ACC112 (cell line): ENCODE measurements around the gene MDN1.

Experiments used
- H2AFZ ChIP-seq: fragments of 200-600 bp; sonication (generic); one replicate; pipeline ENCODE4 v1.6.0; 2017; ENCODE audit warnings: antibody characterized with exemption, low read length; ENCODE audit not compliant: unreplicated experiment
- H3K27ac ChIP-seq: fragments of 200-600 bp; sonication (generic); 2 replicates; pipeline ENCODE4 v1.5.1; 2014; ENCODE audit warnings: low read depth, mild to moderate bottlenecking, antibody characterized with exemption, low read length, moderate library complexity
- H3K27me3 ChIP-seq: fragments of 200-600 bp; sonication (generic); 2 replicates; pipeline ENCODE4 v1.6.1; 2014; ENCODE audit warnings: mild to moderate bottlenecking, antibody characterized with exemption, low read length, moderate library complexity, mixed read lengths; ENCODE audit not compliant: insufficient read depth
- H3K36me3 ChIP-seq: fragments of 200-600 bp; sonication (generic); 2 replicates; pipeline ENCODE4 v1.6.1; 2016; ENCODE audit warnings: mild to moderate bottlenecking, antibody characterized with exemption, low read length, moderate library complexity, mixed read lengths; ENCODE audit not compliant: insufficient read depth
- H3K4me1 ChIP-seq: fragments of 200-600 bp; sonication (generic); one replicate; pipeline ENCODE4 v1.6.1; 2016; ENCODE audit warnings: low read length, mixed read lengths; ENCODE audit not compliant: insufficient read depth, unreplicated experiment, control insufficient read depth
- H3K4me3 ChIP-seq: fragments of 200-600 bp; sonication (generic); 2 replicates; pipeline ENCODE4 v1.5.1; 2014; ENCODE audit warnings: mild to moderate bottlenecking, low read depth, low read length
- H3K79me2 ChIP-seq: fragments of 200-600 bp; sonication (generic); one replicate; pipeline ENCODE4 v1.6.0; 2016; ENCODE audit warnings: low read length; ENCODE audit not compliant: control insufficient read depth, unreplicated experiment, insufficient read depth

Gene MDN1

GRCh38 chr6:89807581-89807980 lies 12.0 kb downstream of the MDN1 start:
- Histone ChIP-seq H3K36me3 (no peaks in the 10 kb centered on the region), H3K79me2 (peaks cover 43% of the 10 kb centered on the region), H3K4me3 (no peak overlapping the region), H3K27ac (no peak overlapping the region), H3K27me3 (no peaks in the 10 kb centered on the region), H2AFZ (no peak overlapping the region), H3K4me1 (no peaks in the 10 kb centered on the region)

- no peak overlapping the region for H3K27ac ChIP-seq
- no peak overlapping the region for H3K4me3 ChIP-seq
- no peak overlapping the region for H2AFZ ChIP-seq
- peaks cover 33% of the 10 kb centered on the region for H3K79me2 ChIP-seq
- H3K4me1 ChIP-seq, result no peaks in the 10 kb centered on the region
- H3K36me3 ChIP-seq, result no peaks in the 10 kb centered on the region
- H3K27me3 ChIP-seq, result no peaks in the 10 kb centered on the region
Measured at GRCh38 chr6:89805814-89806371, 13.7 kb downstream of the MDN1 start.

DNA sequence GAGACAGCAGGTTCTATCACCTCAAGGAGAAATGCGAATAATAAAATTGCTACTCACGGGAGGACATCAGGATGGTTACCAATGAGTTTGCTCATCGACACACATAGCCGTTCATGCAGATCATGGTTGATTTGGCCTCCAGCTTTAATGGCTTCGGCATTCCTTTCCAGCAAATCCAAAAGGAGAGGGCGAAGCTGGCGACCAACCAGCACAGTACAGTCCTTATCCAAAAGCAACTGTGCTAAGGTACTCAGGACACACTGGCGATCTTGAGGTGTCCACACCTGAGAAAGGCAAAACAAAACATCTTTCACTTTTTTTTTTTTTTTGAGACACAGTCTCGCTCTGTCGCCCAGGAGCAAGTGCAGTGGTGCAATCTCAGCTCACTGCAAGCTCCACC lies 16.3 kb downstream of the MDN1 start:
- H3K27ac ChIP-seq, result no peak overlapping the region
- H3K79me2 ChIP-seq, result peaks cover 26% of the 10 kb centered on the region
- H3K36me3 ChIP-seq, result peaks cover 5% of the 10 kb centered on the region; the same call in 1 of the 2 replicates
- no peaks in the 10 kb centered on the region for H3K4me1 ChIP-seq
- H3K4me3 ChIP-seq, result no peak overlapping the region
- no peak overlapping the region for H2AFZ ChIP-seq
- no peaks in the 10 kb centered on the region for H3K27me3 ChIP-seq

- peaks cover 5% of the 10 kb centered on the region; the same call in 1 of the 2 replicates for H3K36me3 ChIP-seq
- H3K79me2 ChIP-seq, result peaks cover 12% of the 10 kb centered on the region
- peaks cover 3% of the 10 kb centered on the region for H3K4me1 ChIP-seq
- no peaks in the 10 kb centered on the region for H3K27me3 ChIP-seq
- no peak overlapping the region for H3K4me3 ChIP-seq
- no peak overlapping the region for H2AFZ ChIP-seq
- H3K27ac ChIP-seq, result no peak overlapping the region
Measured at GRCh38 chr6:89799756-89800155, 19.8 kb downstream of the MDN1 start.

- H2AFZ ChIP-seq, result no peak overlapping the region
- no peak overlapping the region for H3K4me3 ChIP-seq
- H3K27ac ChIP-seq, result no peak overlapping the region
- H3K79me2 ChIP-seq, result peaks cover 7% of the 10 kb centered on the region
- peaks cover 3% of the 10 kb centered on the region for H3K4me1 ChIP-seq
- no peaks in the 10 kb centered on the region for H3K27me3 ChIP-seq
- peaks cover 5% of the 10 kb centered on the region; the same call in 1 of the 2 replicates for H3K36me3 ChIP-seq
Measured at GRCh38 chr6:89799096-89799495, 20.5 kb downstream of the MDN1 start.

DNA sequence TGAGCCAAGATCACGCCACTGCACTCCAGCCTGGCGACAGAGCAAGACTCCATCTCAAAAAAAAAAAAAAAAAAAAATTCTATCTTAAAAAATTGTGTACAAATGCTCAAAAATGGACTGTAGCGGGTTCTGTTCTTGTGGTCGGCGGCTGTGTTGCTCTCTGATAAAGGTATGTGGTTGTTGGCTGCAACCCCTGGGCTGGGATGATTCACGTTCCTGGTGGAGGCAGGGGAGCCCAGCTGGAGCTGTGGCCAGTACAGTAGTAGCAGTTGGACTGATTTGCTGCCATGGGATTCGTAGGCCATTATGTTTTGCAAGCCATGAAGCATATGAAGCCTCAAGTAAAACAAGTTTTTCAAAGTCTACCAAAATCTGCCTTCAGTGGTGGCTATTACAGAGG lies 22.3 kb downstream of the MDN1 start:
- peaks cover 5% of the 10 kb centered on the region; the same call in 1 of the 2 replicates for H3K36me3 ChIP-seq
- peaks cover 3% of the 10 kb centered on the region for H3K4me1 ChIP-seq
- H3K4me3 ChIP-seq, result no peak overlapping the region
- no peaks in the 10 kb centered on the region for H3K27me3 ChIP-seq
- no peak overlapping the region for H3K27ac ChIP-seq
- no peak overlapping the region for H2AFZ ChIP-seq
- H3K79me2 ChIP-seq, result peaks cover 7% of the 10 kb centered on the region

DNA sequence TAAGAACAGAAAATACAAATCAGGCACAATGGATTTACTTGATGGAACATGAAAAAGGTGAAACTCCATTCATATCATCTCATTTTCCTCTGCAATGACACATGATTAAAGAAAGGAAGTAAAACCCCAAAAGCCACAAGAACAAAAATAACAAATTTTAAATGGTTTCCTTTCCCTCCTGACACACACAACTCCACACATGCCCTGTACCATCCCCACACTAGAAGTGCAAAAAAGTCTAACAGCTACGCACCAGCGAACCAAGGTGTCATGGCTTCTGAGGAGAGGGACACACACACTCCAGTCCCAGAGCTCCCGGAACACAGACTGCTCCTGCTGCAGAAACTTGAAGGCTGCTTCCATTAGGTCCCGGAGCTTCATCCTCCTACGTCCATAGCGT lies 25.3 kb downstream of the MDN1 start:
- Histone ChIP-seq H3K4me1 (peaks cover 3% of the 10 kb centered on the region), H2AFZ (no peak overlapping the region), H3K27ac (no peak overlapping the region), H3K79me2 (peaks cover 4% of the 10 kb centered on the region), H3K27me3 (no peaks in the 10 kb centered on the region), H3K36me3 (peaks cover 7% of the 10 kb centered on the region; the same call in 1 of the 2 replicates), H3K4me3 (no peak overlapping the region)

DNA sequence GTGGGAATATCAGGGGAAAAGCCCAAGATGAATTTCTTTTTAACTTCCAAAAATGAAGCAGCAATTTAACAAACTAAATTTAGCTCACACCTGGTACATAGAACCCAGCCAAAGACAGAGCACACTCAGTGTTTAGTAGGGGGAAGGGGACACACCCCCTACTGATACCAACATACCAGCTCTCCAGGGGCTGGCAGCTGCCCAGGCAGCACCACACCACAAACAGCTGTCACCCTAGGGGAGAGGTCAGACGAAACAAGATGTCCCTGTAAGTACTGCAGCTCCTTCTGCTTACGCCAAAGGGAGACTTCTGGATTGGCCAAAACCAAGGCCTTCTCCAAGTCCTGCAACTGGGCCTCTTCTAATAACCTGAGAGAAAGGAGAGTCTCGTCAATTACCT lies 26.0 kb downstream of the MDN1 start:
- Histone ChIP-seq H3K27me3 (no peaks in the 10 kb centered on the region), H3K27ac (no peak overlapping the region), H3K36me3 (0 out of 2 replicates have a peak, but pooled peaks cover 3% of the 10 kb centered on the region), H3K79me2 (peaks cover 4% of the 10 kb centered on the region), H3K4me1 (peaks cover 3% of the 10 kb centered on the region), H2AFZ (no peak overlapping the region), H3K4me3 (no peak overlapping the region)

DNA sequence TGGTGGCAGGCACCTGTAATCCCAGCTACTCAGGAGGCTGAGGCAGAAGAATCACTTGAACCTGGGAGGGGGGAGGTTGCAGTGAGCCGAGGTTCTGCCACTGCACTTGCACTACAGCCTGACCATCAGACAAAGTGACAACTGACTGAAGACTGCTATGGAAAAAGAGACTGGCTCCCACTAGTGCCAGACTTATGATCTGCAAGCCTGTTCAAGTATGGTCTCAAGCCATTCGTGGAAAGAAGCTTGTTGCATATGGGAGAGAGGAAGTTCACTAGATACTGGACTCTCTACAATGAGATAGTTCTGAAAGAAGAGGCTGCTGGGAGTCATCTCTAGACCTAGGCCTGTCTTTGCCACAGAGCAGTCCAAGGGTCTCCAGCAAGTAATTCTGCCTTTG lies 26.7 kb downstream of the MDN1 start:
- no peak overlapping the region for H3K4me3 ChIP-seq
- H3K27ac ChIP-seq, result no peak overlapping the region
- H2AFZ ChIP-seq, result no peak overlapping the region
- H3K27me3 ChIP-seq, result no peaks in the 10 kb centered on the region
- H3K79me2 ChIP-seq, result peaks cover 4% of the 10 kb centered on the region
- 0 out of 2 replicates have a peak, but pooled peaks cover 3% of the 10 kb centered on the region for H3K36me3 ChIP-seq
- H3K4me1 ChIP-seq, result peaks cover 3% of the 10 kb centered on the region

- Histone ChIP-seq H2AFZ (no peak overlapping the region), H3K79me2 (no peaks in the 10 kb centered on the region), H3K4me3 (no peak overlapping the region), H3K27ac (no peak overlapping the region), H3K4me1 (no peaks in the 10 kb centered on the region), H3K27me3 (no peaks in the 10 kb centered on the region), H3K36me3 (peaks cover 6% of the 10 kb centered on the region; the same call in 1 of the 2 replicates)
Measured at GRCh38 chr6:89790403-89790802, 29.2 kb downstream of the MDN1 start.

DNA sequence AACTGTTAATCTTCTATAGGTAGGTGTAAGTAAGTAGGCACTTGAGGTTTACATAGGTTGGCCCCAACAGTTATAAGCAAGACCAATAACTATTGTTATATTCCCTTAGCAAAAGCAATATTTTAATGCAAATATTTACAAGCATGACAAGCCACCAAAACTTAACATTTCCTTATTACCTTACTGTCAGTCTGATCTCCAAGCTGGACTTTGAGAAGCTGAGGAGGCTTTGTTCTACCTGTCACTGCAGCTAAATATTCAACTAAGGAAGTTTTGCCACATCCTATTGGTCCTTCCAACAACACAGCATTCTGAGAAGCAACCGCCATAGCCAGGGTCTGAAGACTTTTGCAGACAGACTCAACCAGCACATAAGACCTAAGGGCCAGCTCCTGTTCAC lies 29.6 kb downstream of the MDN1 start:
- Histone ChIP-seq H2AFZ (no peak overlapping the region), H3K79me2 (no peaks in the 10 kb centered on the region), H3K4me1 (no peaks in the 10 kb centered on the region), H3K4me3 (no peak overlapping the region), H3K36me3 (peaks cover 8% of the 10 kb centered on the region), H3K27me3 (no peaks in the 10 kb centered on the region), H3K27ac (no peak overlapping the region)
